ENCODE measurements around the gene ATP6V0E2.

DNA sequence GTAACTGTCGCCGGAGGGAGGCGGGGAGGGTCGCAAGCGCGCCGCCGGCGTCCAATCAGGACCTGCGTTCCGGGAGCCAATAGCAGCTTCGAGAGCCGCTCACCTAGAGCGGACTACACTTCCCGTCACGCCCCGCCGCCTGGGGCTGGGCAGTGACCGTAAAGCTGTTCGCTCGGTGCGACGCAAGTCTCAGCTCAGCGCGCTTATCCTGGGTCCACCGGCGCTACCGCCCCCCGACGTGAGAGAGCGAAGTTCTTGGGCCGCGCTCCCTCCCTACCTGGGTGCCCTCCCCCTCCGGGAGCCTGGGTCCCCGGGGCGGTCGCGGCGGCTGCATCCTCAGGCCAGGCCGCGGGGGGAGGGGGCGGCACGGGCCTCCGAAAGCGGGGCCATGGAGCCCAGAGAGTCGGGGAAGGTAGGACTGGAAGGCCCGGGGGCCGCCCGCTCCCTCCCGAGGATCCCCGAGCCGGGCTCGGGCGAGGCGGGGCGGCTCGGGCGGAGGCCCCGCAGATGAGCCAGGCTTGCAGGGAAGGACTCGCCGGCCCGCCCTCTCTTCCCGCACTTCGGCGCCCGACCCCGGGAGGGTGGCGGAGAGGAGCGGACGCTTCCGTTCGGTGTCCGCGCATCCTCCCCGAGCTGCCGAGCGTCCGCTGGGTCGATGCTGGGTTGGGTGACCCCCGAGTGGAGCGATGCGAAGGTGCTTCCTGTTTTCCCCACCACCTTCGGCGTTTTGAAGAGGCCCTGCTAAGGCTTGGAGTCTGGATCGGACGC lies 35.4 kb upstream of the ATP6V0E2 start, which contains the start of gene ZNF862:
- TF ChIP-seq, protein P1, sequence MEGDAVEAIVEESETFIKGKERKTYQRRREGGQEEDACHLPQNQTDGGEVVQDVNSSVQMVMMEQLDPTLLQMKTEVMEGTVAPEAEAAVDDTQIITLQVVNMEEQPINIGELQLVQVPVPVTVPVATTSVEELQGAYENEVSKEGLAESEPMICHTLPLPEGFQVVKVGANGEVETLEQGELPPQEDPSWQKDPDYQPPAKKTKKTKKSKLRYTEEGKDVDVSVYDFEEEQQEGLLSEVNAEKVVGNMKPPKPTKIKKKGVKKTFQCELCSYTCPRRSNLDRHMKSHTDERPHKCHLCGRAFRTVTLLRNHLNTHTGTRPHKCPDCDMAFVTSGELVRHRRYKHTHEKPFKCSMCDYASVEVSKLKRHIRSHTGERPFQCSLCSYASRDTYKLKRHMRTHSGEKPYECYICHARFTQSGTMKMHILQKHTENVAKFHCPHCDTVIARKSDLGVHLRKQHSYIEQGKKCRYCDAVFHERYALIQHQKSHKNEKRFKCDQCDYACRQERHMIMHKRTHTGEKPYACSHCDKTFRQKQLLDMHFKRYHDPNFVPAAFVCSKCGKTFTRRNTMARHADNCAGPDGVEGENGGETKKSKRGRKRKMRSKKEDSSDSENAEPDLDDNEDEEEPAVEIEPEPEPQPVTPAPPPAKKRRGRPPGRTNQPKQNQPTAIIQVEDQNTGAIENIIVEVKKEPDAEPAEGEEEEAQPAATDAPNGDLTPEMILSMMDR (IDR thresholded peaks at IDR 0.05; ENCODE audit: poor library complexity) = no peak
- no peak for TF ChIP-seq EZH2phosphoT487 (IDR thresholded peaks at IDR 0.05; ENCODE audit: low read depth, severe bottlenecking, unreplicated experiment)

Data from hepatocyte (in vitro differentiated cells).